ENCODE data around the gene ADH1C.

The ADH1C gene
- total RNA-seq: 0 reads per million in 3 donors

GRCh38 chr4:99352602-99353537 is at the start of gene ADH1C:
TSS of gene ADH1C (minus strand) at chr4:99352746. CDS start at chr4:99352675, 71 bp downstream.
- DNase-seq: no peak
- no peaks in the 10 kb centered on the region for H3K27me3 ChIP-seq (replicated peaks; ENCODE audit: control insufficient read depth, insufficient read depth, low read length, poor library complexity, severe bottlenecking)
- no peak within 1 kb of the TSS for H3K4me3 ChIP-seq (ENCODE audit: insufficient read depth, low read depth, low read length, poor library complexity, severe bottlenecking)
- no peak within 1 kb of the TSS for H3K27ac ChIP-seq (ENCODE audit: insufficient read depth, low read length, poor library complexity, severe bottlenecking)
- H3K4me1 ChIP-seq (ENCODE audit: control insufficient read depth, insufficient read depth, low read length, poor library complexity, severe bottlenecking): no peaks in the 10 kb centered on the region
- H3K36me3 ChIP-seq (ENCODE audit: control insufficient read depth, insufficient read depth, low read length): no peaks in the 10 kb centered on the region
- H3K9me3 ChIP-seq (ENCODE audit: control insufficient read depth, low read length): no peaks in the 10 kb centered on the region

- Histone ChIP-seq H3K4me1 (ENCODE audit: control insufficient read depth, insufficient read depth, low read length, poor library complexity, severe bottlenecking) (no peaks in the 10 kb centered on the region), H3K36me3 (ENCODE audit: control insufficient read depth, insufficient read depth, low read length) (no peaks in the 10 kb centered on the region), H3K27me3 (replicated peaks; ENCODE audit: control insufficient read depth, insufficient read depth, low read length, poor library complexity, severe bottlenecking) (no peaks in the 10 kb centered on the region), H3K27ac (ENCODE audit: insufficient read depth, low read length, poor library complexity, severe bottlenecking) (no peak overlapping the region), H3K9me3 (ENCODE audit: control insufficient read depth, low read length) (no peaks in the 10 kb centered on the region), H3K4me3 (ENCODE audit: insufficient read depth, low read depth, low read length, poor library complexity, severe bottlenecking) (no peak overlapping the region)
- no peak for DNase-seq
Observed at GRCh38 chr4:99400831-99401230, 48.3 kb upstream of the ADH1C start.

- no peak for DNase-seq
- H3K27ac ChIP-seq (ENCODE audit: insufficient read depth, low read length, poor library complexity, severe bottlenecking): no peak overlapping the region
Observed at GRCh38 chr4:99399017-99399416, 46.5 kb upstream of the ADH1C start.

GRCh38 chr4:99395595-99396364 is 43.2 kb upstream of the ADH1C start:
- Histone ChIP-seq H3K27ac (ENCODE audit: insufficient read depth, low read length, poor library complexity, severe bottlenecking) (no peak overlapping the region), H3K4me1 (ENCODE audit: control insufficient read depth, insufficient read depth, low read length, poor library complexity, severe bottlenecking) (no peaks in the 10 kb centered on the region), H3K27me3 (replicated peaks; ENCODE audit: control insufficient read depth, insufficient read depth, low read length, poor library complexity, severe bottlenecking) (no peaks in the 10 kb centered on the region), H3K4me3 (ENCODE audit: insufficient read depth, low read depth, low read length, poor library complexity, severe bottlenecking) (no peak overlapping the region), H3K36me3 (ENCODE audit: control insufficient read depth, insufficient read depth, low read length) (no peaks in the 10 kb centered on the region), H3K9me3 (ENCODE audit: control insufficient read depth, low read length) (no peaks in the 10 kb centered on the region)
- no peak for DNase-seq

More at GRCh38 chr4:99399017-99399416, 46.5 kb upstream of the ADH1C start:
- no peaks in the 10 kb centered on the region for H3K4me1 ChIP-seq (ENCODE audit: control insufficient read depth, insufficient read depth, low read length, poor library complexity, severe bottlenecking)
- no peaks in the 10 kb centered on the region for H3K9me3 ChIP-seq (ENCODE audit: control insufficient read depth, low read length)
- no peaks in the 10 kb centered on the region for H3K27me3 ChIP-seq (replicated peaks; ENCODE audit: control insufficient read depth, insufficient read depth, low read length, poor library complexity, severe bottlenecking)
- no peaks in the 10 kb centered on the region for H3K36me3 ChIP-seq (ENCODE audit: control insufficient read depth, insufficient read depth, low read length)
- no peak overlapping the region for H3K4me3 ChIP-seq (ENCODE audit: insufficient read depth, low read depth, low read length, poor library complexity, severe bottlenecking)

- H3K36me3 ChIP-seq (ENCODE audit: control insufficient read depth, insufficient read depth, low read length): no peaks in the 10 kb centered on the region
- no peaks in the 10 kb centered on the region for H3K4me1 ChIP-seq (ENCODE audit: control insufficient read depth, insufficient read depth, low read length, poor library complexity, severe bottlenecking)
- no peaks in the 10 kb centered on the region for H3K9me3 ChIP-seq (ENCODE audit: control insufficient read depth, low read length)
- no peak for DNase-seq
- no peaks in the 10 kb centered on the region for H3K27me3 ChIP-seq (replicated peaks; ENCODE audit: control insufficient read depth, insufficient read depth, low read length, poor library complexity, severe bottlenecking)
- no peak overlapping the region for H3K27ac ChIP-seq (ENCODE audit: insufficient read depth, low read length, poor library complexity, severe bottlenecking)
- H3K4me3 ChIP-seq (ENCODE audit: insufficient read depth, low read depth, low read length, poor library complexity, severe bottlenecking): no peak overlapping the region
Observed at GRCh38 chr4:99394896-99395295, 42.4 kb upstream of the ADH1C start.

GRCh38 chr4:99390055-99390454 is 37.5 kb upstream of the ADH1C start:
- Histone ChIP-seq H3K4me3 (ENCODE audit: insufficient read depth, low read depth, low read length, poor library complexity, severe bottlenecking) (no peak overlapping the region), H3K9me3 (ENCODE audit: control insufficient read depth, low read length) (no peaks in the 10 kb centered on the region), H3K27ac (ENCODE audit: insufficient read depth, low read length, poor library complexity, severe bottlenecking) (no peak overlapping the region), H3K36me3 (ENCODE audit: control insufficient read depth, insufficient read depth, low read length) (no peaks in the 10 kb centered on the region), H3K4me1 (ENCODE audit: control insufficient read depth, insufficient read depth, low read length, poor library complexity, severe bottlenecking) (no peaks in the 10 kb centered on the region), H3K27me3 (replicated peaks; ENCODE audit: control insufficient read depth, insufficient read depth, low read length, poor library complexity, severe bottlenecking) (no peaks in the 10 kb centered on the region)
- DNase-seq: no peak

GRCh38 chr4:99389606-99390005 is 37.1 kb upstream of the ADH1C start:
- Histone ChIP-seq H3K27me3 (replicated peaks; ENCODE audit: control insufficient read depth, insufficient read depth, low read length, poor library complexity, severe bottlenecking) (no peaks in the 10 kb centered on the region), H3K4me1 (ENCODE audit: control insufficient read depth, insufficient read depth, low read length, poor library complexity, severe bottlenecking) (no peaks in the 10 kb centered on the region), H3K4me3 (ENCODE audit: insufficient read depth, low read depth, low read length, poor library complexity, severe bottlenecking) (no peak overlapping the region), H3K27ac (ENCODE audit: insufficient read depth, low read length, poor library complexity, severe bottlenecking) (no peak overlapping the region), H3K9me3 (ENCODE audit: control insufficient read depth, low read length) (no peaks in the 10 kb centered on the region), H3K36me3 (ENCODE audit: control insufficient read depth, insufficient read depth, low read length) (no peaks in the 10 kb centered on the region)
- DNase-seq: no peak

GRCh38 chr4:99383833-99384392 is 31.4 kb upstream of the ADH1C start:
- no peaks in the 10 kb centered on the region for H3K4me1 ChIP-seq (ENCODE audit: control insufficient read depth, insufficient read depth, low read length, poor library complexity, severe bottlenecking)
- DNase-seq: no peak
- H3K9me3 ChIP-seq (ENCODE audit: control insufficient read depth, low read length): no peaks in the 10 kb centered on the region
- H3K27ac ChIP-seq (ENCODE audit: insufficient read depth, low read length, poor library complexity, severe bottlenecking): no peak overlapping the region
- no peaks in the 10 kb centered on the region for H3K36me3 ChIP-seq (ENCODE audit: control insufficient read depth, insufficient read depth, low read length)
- H3K4me3 ChIP-seq (ENCODE audit: insufficient read depth, low read depth, low read length, poor library complexity, severe bottlenecking): no peak overlapping the region
- no peaks in the 10 kb centered on the region for H3K27me3 ChIP-seq (replicated peaks; ENCODE audit: control insufficient read depth, insufficient read depth, low read length, poor library complexity, severe bottlenecking)

GRCh38 chr4:99383399-99383798 is 30.9 kb upstream of the ADH1C start:
- H3K4me1 ChIP-seq (ENCODE audit: control insufficient read depth, insufficient read depth, low read length, poor library complexity, severe bottlenecking): no peaks in the 10 kb centered on the region
- no peak overlapping the region for H3K27ac ChIP-seq (ENCODE audit: insufficient read depth, low read length, poor library complexity, severe bottlenecking)

More at GRCh38 chr4:99383399-99383798, 30.9 kb upstream of the ADH1C start:
- no peaks in the 10 kb centered on the region for H3K27me3 ChIP-seq (replicated peaks; ENCODE audit: control insufficient read depth, insufficient read depth, low read length, poor library complexity, severe bottlenecking)
- H3K36me3 ChIP-seq (ENCODE audit: control insufficient read depth, insufficient read depth, low read length): no peaks in the 10 kb centered on the region
- H3K9me3 ChIP-seq (ENCODE audit: control insufficient read depth, low read length): no peaks in the 10 kb centered on the region
- H3K4me3 ChIP-seq (ENCODE audit: insufficient read depth, low read depth, low read length, poor library complexity, severe bottlenecking): no peak overlapping the region
- DNase-seq: no peak

All from effector memory CD4-positive, alpha-beta T cell (primary cell).